CD4-positive, alpha-beta T cell treated with Interleukin-1 beta for 1 hour (primary cell): Measurements from ENCODE around the gene TBC1D4.
"Not testable (repeated sequence)": the region's sequence is repeated elsewhere in the genome, so short reads cannot be mapped to it uniquely, and the experiment has no call there.

Source experiments
- DNase-seq, 2 donors: peaks; one replicate each; pipeline ENCODE4 v3.0.0-alpha.2; 2020 to 2022

The TBC1D4 gene

GRCh38 chr13:75318138-75318833 lies 163.7 kb downstream of the TBC1D4 start:
- no peak for DNase-seq

GRCh38 chr13:75316427-75316826 lies 165.5 kb downstream of the TBC1D4 start:
- peak in 1 of 2 donors; percentile 20 for DNase-seq

- peak; percentile 6 to 29 for DNase-seq
Observed at GRCh38 chr13:75312884-75313520, 169.0 kb downstream of the TBC1D4 start.

GRCh38 chr13:75309981-75310580 lies 171.9 kb downstream of the TBC1D4 start:
- DNase-seq, result no peak

- no peak for DNase-seq
Observed at GRCh38 chr13:75308222-75308621, 173.7 kb downstream of the TBC1D4 start.

GRCh38 chr13:75307370-75307949 lies 174.5 kb downstream of the TBC1D4 start:
- DNase-seq, result no peak

- DNase-seq, result not testable (repeated sequence)
Observed at GRCh38 chr13:75306967-75307366, 175.0 kb downstream of the TBC1D4 start.

- no peak for DNase-seq
Observed at GRCh38 chr13:75305059-75305458, 176.9 kb downstream of the TBC1D4 start.

- no peak for DNase-seq
Observed at GRCh38 chr13:75303263-75303662, 178.7 kb downstream of the TBC1D4 start.

GRCh38 chr13:75302071-75302698 lies 179.8 kb downstream of the TBC1D4 start:
- DNase-seq, result no peak

GRCh38 chr13:75299913-75300862 lies 181.8 kb downstream of the TBC1D4 start:
- DNase-seq, result no peak

GRCh38 chr13:75299246-75299645 lies 182.7 kb downstream of the TBC1D4 start:
- no peak for DNase-seq

- DNase-seq, result no peak
Observed at GRCh38 chr13:75296641-75297040, 185.3 kb downstream of the TBC1D4 start.

- DNase-seq, result no peak
Observed at GRCh38 chr13:75295201-75295600, 186.8 kb downstream of the TBC1D4 start.

GRCh38 chr13:75294110-75294509 lies 187.9 kb downstream of the TBC1D4 start:
- DNase-seq, result no peak

GRCh38 chr13:75285310-75285709 lies 196.7 kb downstream of the TBC1D4 start:
- no peak for DNase-seq

- no peak for DNase-seq
Observed at GRCh38 chr13:75279834-75280369, 202.1 kb downstream of the TBC1D4 start.

GRCh38 chr13:75273695-75274094 lies 208.3 kb downstream of the TBC1D4 start:
- DNase-seq, result not testable (repeated sequence)

GRCh38 chr13:75271846-75272245 lies 210.1 kb downstream of the TBC1D4 start:
- DNase-seq, result no peak

GRCh38 chr13:75268481-75268880 lies 213.5 kb downstream of the TBC1D4 start:
- not testable (repeated sequence) for DNase-seq

- DNase-seq, result no peak
Observed at GRCh38 chr13:75264611-75265010, 217.4 kb downstream of the TBC1D4 start.
